KMS-11 (cell line): Measurements from ENCODE around the gene REPIN1.

ENCODE experiments used
- H2AFZ ChIP-seq: fragments of 200-600 bp; sonication (generic); 2 replicates; pipeline ENCODE4 v1.6.1; 2016; ENCODE audit warnings: antibody characterized with exemption, mixed run types, low read depth
- H3K27ac ChIP-seq: fragments of 200-600 bp; sonication (generic); 2 replicates; pipeline ENCODE4 v1.6.1; 2016; ENCODE audit warnings: mild to moderate bottlenecking, mixed run types
- H3K27me3 ChIP-seq: fragments of 200-600 bp; sonication (generic); 2 replicates; pipeline ENCODE4 v1.6.1; 2017; ENCODE audit warnings: mild to moderate bottlenecking, low read depth, mixed run types, moderate library complexity; ENCODE audit not compliant: insufficient read depth
- H3K36me3 ChIP-seq: fragments of 200-600 bp; sonication (generic); 2 replicates; pipeline ENCODE4 v1.6.1; 2017; ENCODE audit warnings: mild to moderate bottlenecking, mixed run types; ENCODE audit not compliant: insufficient read depth
- H3K4me1 ChIP-seq: fragments of 200-600 bp; sonication (generic); 2 replicates; pipeline ENCODE4 v1.6.1; 2016; ENCODE audit warnings: mild to moderate bottlenecking, low read depth, mixed run types; ENCODE audit not compliant: poor library complexity, severe bottlenecking
- H3K4me2 ChIP-seq: fragments of 200-600 bp; sonication (generic); 2 replicates; pipeline ENCODE4 v1.7.0; 2016; ENCODE audit warnings: mild to moderate bottlenecking, mixed run types
- H3K4me3 ChIP-seq: fragments of 200-600 bp; sonication (generic); IDR thresholded peaks from 2 replicates; pipeline ENCODE4 v1.6.1; 2017; ENCODE audit warnings: low read depth, low read length, mixed read lengths; ENCODE audit not compliant: insufficient read depth
- H3K79me2 ChIP-seq: fragments of 200-600 bp; sonication (generic); 2 replicates; pipeline ENCODE4 v1.6.1; 2016; ENCODE audit warnings: low read depth, mixed run types; ENCODE audit not compliant: insufficient read depth
- H3K9ac ChIP-seq: fragments of 200-600 bp; sonication (generic); 2 replicates; pipeline ENCODE4 v1.6.1; 2016; ENCODE audit warnings: mild to moderate bottlenecking, mixed run types
- H4K20me1 ChIP-seq: fragments of 200-600 bp; sonication (generic); 2 replicates; pipeline ENCODE4 v1.6.1; 2016; ENCODE audit warnings: mild to moderate bottlenecking, mixed run types; ENCODE audit not compliant: insufficient read depth
- TF ChIP-seq, protein P1 (sequence below): fragments of 200-600 bp; sonication (generic); conservative IDR thresholded peaks from 2 replicates; pipeline ENCODE4 v1.6.1; 2017; ENCODE audit warnings: low read depth, mild to moderate bottlenecking, antibody characterized with exemption, low read length, moderate library complexity, mixed read lengths

REPIN1 gene

GRCh38 chr7:150388709-150389531 is 20.3 kb downstream of the REPIN1 start:
- no peaks in the 10 kb centered on the region for H3K36me3 ChIP-seq
- H4K20me1 ChIP-seq = no peaks in the 10 kb centered on the region
- H3K4me3 ChIP-seq = no peak overlapping the region
- no peaks in the 10 kb centered on the region for H3K79me2 ChIP-seq
- no peak overlapping the region for H3K4me2 ChIP-seq
- H3K27me3 ChIP-seq = no peaks in the 10 kb centered on the region
- TF ChIP-seq, protein P1, sequence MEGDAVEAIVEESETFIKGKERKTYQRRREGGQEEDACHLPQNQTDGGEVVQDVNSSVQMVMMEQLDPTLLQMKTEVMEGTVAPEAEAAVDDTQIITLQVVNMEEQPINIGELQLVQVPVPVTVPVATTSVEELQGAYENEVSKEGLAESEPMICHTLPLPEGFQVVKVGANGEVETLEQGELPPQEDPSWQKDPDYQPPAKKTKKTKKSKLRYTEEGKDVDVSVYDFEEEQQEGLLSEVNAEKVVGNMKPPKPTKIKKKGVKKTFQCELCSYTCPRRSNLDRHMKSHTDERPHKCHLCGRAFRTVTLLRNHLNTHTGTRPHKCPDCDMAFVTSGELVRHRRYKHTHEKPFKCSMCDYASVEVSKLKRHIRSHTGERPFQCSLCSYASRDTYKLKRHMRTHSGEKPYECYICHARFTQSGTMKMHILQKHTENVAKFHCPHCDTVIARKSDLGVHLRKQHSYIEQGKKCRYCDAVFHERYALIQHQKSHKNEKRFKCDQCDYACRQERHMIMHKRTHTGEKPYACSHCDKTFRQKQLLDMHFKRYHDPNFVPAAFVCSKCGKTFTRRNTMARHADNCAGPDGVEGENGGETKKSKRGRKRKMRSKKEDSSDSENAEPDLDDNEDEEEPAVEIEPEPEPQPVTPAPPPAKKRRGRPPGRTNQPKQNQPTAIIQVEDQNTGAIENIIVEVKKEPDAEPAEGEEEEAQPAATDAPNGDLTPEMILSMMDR = no peak
- no peak overlapping the region for H2AFZ ChIP-seq
- H3K9ac ChIP-seq = no peak overlapping the region
- H3K27ac ChIP-seq = no peak overlapping the region
- peaks cover 25% of the 10 kb centered on the region for H3K4me1 ChIP-seq

- Histone ChIP-seq H4K20me1 (no peaks in the 10 kb centered on the region), H3K27me3 (no peaks in the 10 kb centered on the region), H3K4me3 (no peak overlapping the region), H3K36me3 (no peaks in the 10 kb centered on the region), H3K4me2 (no peak overlapping the region), H3K27ac (no peak overlapping the region), H3K4me1 (peaks cover 22% of the 10 kb centered on the region), H3K9ac (no peak overlapping the region), H2AFZ (no peak overlapping the region), H3K79me2 (no peaks in the 10 kb centered on the region)
- TF ChIP-seq, protein P1 = no peak
These were observed 20.9 kb downstream of the REPIN1 start for GRCh38 chr7:150389532-150389816.

GRCh38 chr7:150390205-150390604 is 21.6 kb downstream of the REPIN1 start:
- H2AFZ ChIP-seq = no peak overlapping the region
- peaks cover 19% of the 10 kb centered on the region for H3K4me1 ChIP-seq
- no peak overlapping the region for H3K4me2 ChIP-seq
- no peaks in the 10 kb centered on the region for H3K79me2 ChIP-seq
- TF ChIP-seq, protein P1 = no peak
- no peaks in the 10 kb centered on the region for H4K20me1 ChIP-seq
- H3K9ac ChIP-seq = no peak overlapping the region
- no peaks in the 10 kb centered on the region for H3K27me3 ChIP-seq
- no peak overlapping the region for H3K27ac ChIP-seq
- no peaks in the 10 kb centered on the region for H3K36me3 ChIP-seq
- no peak overlapping the region for H3K4me3 ChIP-seq

- H3K27me3 ChIP-seq = no peaks in the 10 kb centered on the region
These were observed 24.7 kb downstream of the REPIN1 start for GRCh38 chr7:150393325-150393724.

More at GRCh38 chr7:150393325-150393724, 24.7 kb downstream of the REPIN1 start:
- Histone ChIP-seq H4K20me1 (no peaks in the 10 kb centered on the region), H3K79me2 (no peaks in the 10 kb centered on the region), H3K4me3 (no peak overlapping the region), H3K9ac (no peak overlapping the region), H3K4me1 (no peaks in the 10 kb centered on the region), H3K27ac (no peak overlapping the region), H3K36me3 (no peaks in the 10 kb centered on the region), H3K4me2 (no peak overlapping the region), H2AFZ (no peak overlapping the region)
- TF ChIP-seq, protein P1 = no peak
